ENCODE measurements around the gene WDR62. TPM values are rescaled to one million over a fixed set of nuclear protein-coding genes. Genes with fewer than 3 reads are reported as not detected.

WDR62 gene
- total and polyA plus RNA-seq, 2 of the 8 experiments (the other 6 are each of a cell fraction or from before 2014, with no cell fraction given): 28.2 to 39.5 TPM

DNA sequence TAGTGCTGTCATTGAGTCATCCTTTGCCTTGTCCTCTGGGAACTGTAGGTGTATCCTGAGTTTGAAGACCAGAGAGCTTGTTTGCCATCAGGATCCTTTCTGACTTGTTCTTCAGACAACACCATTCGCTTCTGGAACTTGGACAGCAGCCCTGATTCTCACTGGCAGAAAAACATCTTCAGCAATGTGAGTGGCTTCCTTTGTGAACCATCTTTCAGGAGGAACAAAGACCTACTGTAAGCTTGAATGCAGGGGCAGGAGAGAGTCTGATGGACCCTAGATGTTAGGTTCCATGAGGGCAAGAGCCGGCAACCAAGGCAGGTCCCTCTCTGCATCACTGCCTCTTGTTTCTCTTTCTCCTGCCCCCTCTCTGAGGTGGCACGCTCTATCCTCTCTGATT lies 26.7 kb downstream of the WDR62 start (continued):
- no peak for TF ChIP-seq CHD7 (IDR thresholded peaks at IDR 0.05; ENCODE audit: insufficient replicate concordance, low read length)
- TF ChIP-seq, protein P1, sequence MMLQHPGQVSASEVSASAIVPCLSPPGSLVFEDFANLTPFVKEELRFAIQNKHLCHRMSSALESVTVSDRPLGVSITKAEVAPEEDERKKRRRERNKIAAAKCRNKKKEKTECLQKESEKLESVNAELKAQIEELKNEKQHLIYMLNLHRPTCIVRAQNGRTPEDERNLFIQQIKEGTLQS (IDR thresholded peaks at IDR 0.05; ENCODE audit: insufficient read depth, low read depth, low read length): no peak
- no peak for TF ChIP-seq BCL11A (IDR thresholded peaks at IDR 0.05; ENCODE audit: low read depth in 2 of 2, low read length in 2 of 2)
- no peak for TF ChIP-seq ZNF274 (IDR thresholded peaks at IDR 0.05; ENCODE audit: borderline replicate concordance, extremely low read depth, low read length)
- no peak for TF ChIP-seq RNF2 (IDR thresholded peaks at IDR 0.05; ENCODE audit: borderline replicate concordance, low read depth, low read length, missing control alignments, poor library complexity, severe bottlenecking)
- no peak for TF ChIP-seq FOSL1 (IDR thresholded peaks at IDR 0.05; ENCODE audit: insufficient read depth, low read depth, low read length)
